Upper lobe of left lung (tissue), 6 donors: ENCODE results near the gene RIPPLY3. TPM values are rescaled to one million over a fixed set of nuclear protein-coding genes. Genes with fewer than 3 reads are reported as not detected.

Experiments used
- ATAC-seq, 2 donors: fragments of 200-7000 bp; cut with Tn5 transposase; one replicate each; pipeline ENCODE4 v1.9.1; 2022; ENCODE audit warnings: mild to moderate bottlenecking in 2 of 2, moderate library complexity in 2 of 2; ENCODE audit not compliant: low FRiP score in 2 of 2
- DNase-seq, 2 donors: peaks; one replicate each; pipeline ENCODE4 v3.0.0-alpha.2; 2019 to 2020
- H3K27ac ChIP-seq, 4 donors: fragments of 200-600 bp; sonication (generic); one replicate each; pipeline ENCODE4 v1.5.1; 2016 to 2019
- H3K27me3 ChIP-seq, 4 donors: fragments of 200-600 bp; sonication (generic); one replicate each; pipeline ENCODE4 v1.5.1; 2017 to 2019
- H3K36me3 ChIP-seq, 4 donors: fragments of 200-600 bp; sonication (generic); one replicate each; pipeline ENCODE4 v1.5.1; 2016 to 2019
- H3K4me1 ChIP-seq, 4 donors: fragments of 200-600 bp; sonication (generic); one replicate each; pipeline ENCODE4 v1.5.1; 2018 to 2019
- H3K4me3 ChIP-seq, 4 donors: fragments of 200-600 bp; sonication (generic); one replicate each; pipeline ENCODE4 v1.5.1; 2017 to 2019; ENCODE audit warnings: mild to moderate bottlenecking in 2 of 4, moderate library complexity in 1 of 4
- H3K9me3 ChIP-seq, 4 donors: fragments of 200-600 bp; sonication (generic); one replicate each; pipeline ENCODE4 v1.5.1; 2018 to 2019
- EP300 ChIP-seq, 4 donors: sonication (generic); formaldehyde crosslinking; IDR thresholded peaks; one replicate each; pipeline ENCODE4 v1.5.1; 2017; ENCODE audit warnings: antibody characterized with exemption in 4 of 4, control low read depth in 2 of 4
- POLR2A ChIP-seq, 4 donors: fragments of 450-650 bp; IDR thresholded peaks; one replicate each; pipeline ENCODE4 v1.5.1; 2016 to 2017; ENCODE audit warnings: antibody characterized with exemption in 4 of 4, mild to moderate bottlenecking in 2 of 4
- POLR2AphosphoS5 ChIP-seq, 2 donors: sonication (generic); formaldehyde crosslinking; IDR thresholded peaks; one replicate each; pipeline ENCODE4 v1.5.1; 2017; ENCODE audit warnings: antibody characterized with exemption in 2 of 2
- WGBS, 2 donors: methylation state at CpG; one replicate each; pipeline ENCODE4 v1.1.5; 2017 to 2018; 5-methylcytosine and 5-hydroxymethylcytosine counted together
- total RNA-seq, 6 donors: library from RNA; depleted of rRNA in 4 of 6; stranded (reverse); fragments of >200 nt in 4 of 6; gene quantifications; one replicate each; pipeline versions ENCODE4 v1.1.0 to v1.2.1, GENCODE V29; 2016 to 2021
- TF ChIP-seq, protein P1 (sequence below), 6 experiments: fragments of 450-650 bp in 4 of 6; fragments of 200-600 bp in 2 of 6; sonication (generic) in 2 of 6; IDR thresholded peaks; one replicate each; pipeline ENCODE4 v1.5.1; 2016 to 2019; ENCODE audit warnings: antibody characterized with exemption in 6 of 6
- donor health status: DM: no; HTN: no; CAD: no; lungs with moderate emphysema.
- donor health status: DM: no; HTN: yes; CAD: no; lungs with severe emphysema.

RIPPLY3 gene
- total RNA-seq, 6 donors from 2014 or later, result 0.11 to 1.5 (median 0.66) TPM; not detected in 2

DNA sequence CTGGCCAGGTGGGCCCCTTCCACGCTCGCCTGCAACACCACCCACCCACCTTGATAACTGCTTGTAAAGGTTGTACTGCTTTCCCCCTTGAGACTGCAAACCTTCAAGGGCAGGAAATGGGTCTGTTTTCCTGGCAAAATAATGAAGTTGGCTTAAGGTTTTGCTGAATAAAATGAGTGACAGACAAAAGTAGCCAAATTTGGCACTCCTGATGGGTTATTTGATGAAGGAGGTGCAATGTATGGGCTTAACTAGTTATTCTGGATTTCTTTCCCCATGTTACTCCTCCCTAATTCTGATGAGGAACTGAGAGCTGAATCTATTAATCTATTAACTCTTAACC, 25.5 kb upstream of the RIPPLY3 start:
- H3K9me3 ChIP-seq, result no peaks in the 10 kb centered on the region
- H3K27me3 ChIP-seq, result no peaks in the 10 kb centered on the region
- DNase-seq (no peak), ATAC-seq (no peak)
- peak overlapping the region in 2 of 4 donors; percentile 54 to 69 for H3K27ac ChIP-seq
- TF ChIP-seq POLR2A (IDR thresholded peaks at IDR 0.05), result no peak
- no peak for TF ChIP-seq POLR2AphosphoS5 (IDR thresholded peaks at IDR 0.05)
- TF ChIP-seq EP300 (IDR thresholded peaks at IDR 0.05), result no peak
- TF ChIP-seq, protein P1, sequence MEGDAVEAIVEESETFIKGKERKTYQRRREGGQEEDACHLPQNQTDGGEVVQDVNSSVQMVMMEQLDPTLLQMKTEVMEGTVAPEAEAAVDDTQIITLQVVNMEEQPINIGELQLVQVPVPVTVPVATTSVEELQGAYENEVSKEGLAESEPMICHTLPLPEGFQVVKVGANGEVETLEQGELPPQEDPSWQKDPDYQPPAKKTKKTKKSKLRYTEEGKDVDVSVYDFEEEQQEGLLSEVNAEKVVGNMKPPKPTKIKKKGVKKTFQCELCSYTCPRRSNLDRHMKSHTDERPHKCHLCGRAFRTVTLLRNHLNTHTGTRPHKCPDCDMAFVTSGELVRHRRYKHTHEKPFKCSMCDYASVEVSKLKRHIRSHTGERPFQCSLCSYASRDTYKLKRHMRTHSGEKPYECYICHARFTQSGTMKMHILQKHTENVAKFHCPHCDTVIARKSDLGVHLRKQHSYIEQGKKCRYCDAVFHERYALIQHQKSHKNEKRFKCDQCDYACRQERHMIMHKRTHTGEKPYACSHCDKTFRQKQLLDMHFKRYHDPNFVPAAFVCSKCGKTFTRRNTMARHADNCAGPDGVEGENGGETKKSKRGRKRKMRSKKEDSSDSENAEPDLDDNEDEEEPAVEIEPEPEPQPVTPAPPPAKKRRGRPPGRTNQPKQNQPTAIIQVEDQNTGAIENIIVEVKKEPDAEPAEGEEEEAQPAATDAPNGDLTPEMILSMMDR (IDR thresholded peaks at IDR 0.05), result no peak
- 40 to 58% methylated on average over 2 of the region's 2 CpGs for WGBS, 2 donors
- H3K4me3 ChIP-seq, result peak overlapping the region in 3 of 4 donors; percentile 50 to 58 (median 53)
- peaks cover 12 to 41% (median 18%) of the 10 kb centered on the region in 4 donors for H3K4me1 ChIP-seq
- no peaks in the 10 kb centered on the region for H3K36me3 ChIP-seq

DNA sequence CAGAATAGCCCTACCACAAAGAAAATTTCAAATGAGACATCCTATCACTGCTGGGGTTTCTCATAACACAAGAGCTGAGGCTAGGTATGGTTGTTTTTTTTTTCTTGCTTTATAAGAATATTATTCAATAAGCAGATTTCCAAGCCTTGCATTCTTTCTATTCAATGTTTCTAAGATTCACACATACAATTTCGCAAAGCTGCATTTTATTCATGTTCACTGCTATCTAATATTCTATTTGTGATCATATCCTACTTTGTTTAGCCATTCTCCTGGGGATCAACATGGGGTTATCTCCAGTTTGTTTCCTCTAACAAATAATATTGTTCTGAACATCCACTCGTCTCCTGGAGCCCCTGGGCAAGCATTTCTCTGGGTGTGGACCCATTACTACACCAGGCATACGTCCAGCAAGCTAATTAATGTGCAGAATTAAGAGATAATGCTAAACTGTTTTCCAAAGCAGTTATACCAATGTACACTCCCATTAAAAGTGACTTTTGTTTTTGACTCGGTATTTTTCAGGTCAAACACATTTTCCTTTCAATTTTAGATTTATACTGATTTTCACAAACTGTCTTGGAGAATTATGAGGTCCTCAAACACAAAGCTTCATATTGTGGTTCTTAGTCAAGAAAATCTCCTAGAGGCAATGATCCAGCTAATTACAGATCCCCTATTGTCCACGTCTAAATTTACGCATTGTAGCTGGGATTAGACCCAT, 24.4 kb upstream of the RIPPLY3 start:
- Histone ChIP-seq H3K27me3 (no peaks in the 10 kb centered on the region), H3K9me3 (no peaks in the 10 kb centered on the region), H3K4me1 (peaks cover 7 to 31% (median 11%) of the 10 kb centered on the region in 4 donors), H3K36me3 (no peaks in the 10 kb centered on the region), H3K27ac (no peak overlapping the region), H3K4me3 (no peak overlapping the region)
- ATAC-seq (no peak), DNase-seq (no peak)
- 68 to 75% methylated on average over 6 of the region's 6 CpGs for WGBS, 2 donors
- TF ChIP-seq POLR2A (IDR thresholded peaks at IDR 0.05), result no peak
- TF ChIP-seq, protein P1 (IDR thresholded peaks at IDR 0.05), result no peak
- TF ChIP-seq EP300 (IDR thresholded peaks at IDR 0.05), result no peak
- TF ChIP-seq POLR2AphosphoS5 (IDR thresholded peaks at IDR 0.05), result no peak

DNA sequence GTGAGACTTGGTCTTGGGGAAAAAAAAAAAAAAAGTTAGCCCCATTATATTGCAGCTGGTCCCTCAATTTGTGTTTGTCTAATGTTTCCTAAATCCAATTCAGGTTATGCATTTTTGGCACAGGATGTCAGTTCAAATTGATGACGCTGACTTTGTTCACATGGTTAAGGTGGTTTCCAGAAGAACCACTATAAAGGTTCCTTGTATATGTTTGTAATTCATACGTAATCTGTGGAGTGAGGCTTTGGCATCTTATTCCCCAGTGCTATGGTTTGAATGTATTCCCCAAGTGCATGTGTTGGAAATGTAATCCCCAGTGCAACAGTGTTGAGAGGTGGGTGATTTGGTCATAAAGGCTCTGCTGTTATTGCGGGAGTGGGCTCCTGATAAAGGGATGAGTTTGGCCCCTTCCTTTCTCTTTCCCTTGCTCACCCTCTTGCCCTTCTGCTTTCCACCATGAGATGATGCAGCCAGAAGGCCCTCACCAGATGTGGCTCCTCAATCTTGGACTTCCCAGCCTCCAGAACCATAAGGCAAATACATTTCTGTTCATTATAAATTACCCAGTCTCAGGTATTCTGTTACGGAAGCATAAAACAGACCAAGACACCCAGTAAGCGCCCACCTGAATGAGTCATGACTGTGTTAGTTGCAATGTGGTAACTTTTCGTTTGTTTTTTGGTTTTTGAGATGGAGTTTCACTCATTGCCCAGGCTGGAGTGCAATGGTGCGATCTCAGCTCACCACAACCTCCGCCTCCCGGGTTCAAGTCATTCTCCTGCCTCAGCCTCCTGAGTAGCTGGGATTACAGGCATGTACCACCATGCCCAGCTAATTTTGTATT, 20.5 kb upstream of the RIPPLY3 start:
- no peak for DNase-seq
- TF ChIP-seq EP300 (IDR thresholded peaks at IDR 0.05) (no peak), POLR2AphosphoS5 (IDR thresholded peaks at IDR 0.05) (no peak), POLR2A (IDR thresholded peaks at IDR 0.05) (no peak)
- TF ChIP-seq, protein P1 (IDR thresholded peaks at IDR 0.05), result no peak

DNA sequence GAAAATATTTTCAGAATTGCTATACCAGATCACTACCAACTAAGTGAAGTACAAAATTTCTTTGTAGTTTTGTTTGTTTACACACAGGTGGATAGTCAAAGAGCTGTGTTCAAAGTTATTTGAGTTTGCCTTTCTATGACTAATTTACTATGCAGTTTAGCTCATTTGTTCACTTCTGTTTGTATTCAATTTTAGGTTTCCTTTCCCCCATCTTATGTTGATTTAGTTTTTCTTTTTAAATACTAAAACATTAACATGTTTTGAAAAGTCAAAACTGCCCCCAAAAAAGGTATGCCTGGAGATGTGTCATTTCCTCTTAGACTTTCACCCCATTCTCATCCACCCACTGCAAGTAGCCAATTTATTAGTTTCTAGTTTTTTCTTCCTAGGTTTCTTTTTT, 18.7 kb upstream of the RIPPLY3 start:
- no peaks in the 10 kb centered on the region for H3K36me3 ChIP-seq
- H3K27me3 ChIP-seq, result no peaks in the 10 kb centered on the region
- H3K4me3 ChIP-seq, result no peak overlapping the region
- H3K4me1 ChIP-seq, result peaks cover 0 to 6% (median 5%) of the 10 kb centered on the region in 4 donors
- TF ChIP-seq EP300 (IDR thresholded peaks at IDR 0.05) (no peak), POLR2A (IDR thresholded peaks at IDR 0.05) (no peak), POLR2AphosphoS5 (IDR thresholded peaks at IDR 0.05) (no peak)
- TF ChIP-seq, protein P1 (IDR thresholded peaks at IDR 0.05), result no peak
- ATAC-seq (no peak), DNase-seq (no peak)
- H3K9me3 ChIP-seq, result no peaks in the 10 kb centered on the region
- no peak overlapping the region for H3K27ac ChIP-seq

More for the DNA sequence above, 20.5 kb upstream of the RIPPLY3 start:
- no peak for ATAC-seq
- H3K4me3 ChIP-seq, result no peak overlapping the region
- no peaks in the 10 kb centered on the region for H3K9me3 ChIP-seq
- no peaks in the 10 kb centered on the region for H3K27me3 ChIP-seq
- no peaks in the 10 kb centered on the region for H3K36me3 ChIP-seq
- WGBS, 2 donors, result 85 to 89% methylated on average over 9 of the region's 9 CpGs
- peaks cover under 1 to 10% (median 5%) of the 10 kb centered on the region in 4 donors for H3K4me1 ChIP-seq
- H3K27ac ChIP-seq, result no peak overlapping the region
